K562 (cell line): ENCODE measurements around the gene PAQR8. TPM values are rescaled to one million over a fixed set of nuclear protein-coding genes. Genes with fewer than 3 reads are reported as not detected.

Source experiments
- ATAC-seq: fragments of 200-7000 bp; cut with Tn5 transposase; 3 replicates; pipeline ENCODE4 v1.9.1; 2020; ENCODE audit warnings: moderate library complexity
- BruUV-seq: library from RNA; stranded (reverse); fragments of 400-500 nt; replicated peaks from 2 replicates; lab custom pipeline; 2021; lab: Mats Ljungman, UMichigan
- CTCF ChIA-PET: fragments of 300-600 bp; formaldehyde crosslinking; extraction: SDS; loops from one replicate; lab custom pipeline; 2021; ENCODE audit warnings: low intra/inter-chr PET ratio; lab: Yijun Ruan, JAX
- POLR2A ChIA-PET: fragments of 300-600, 350-650 bp; sonication (Branson Sonifier 250); formaldehyde crosslinking; extraction: SDS; loops from one replicate; lab custom pipeline; 2021; ENCODE audit warnings: antibody characterized with exemption, inconsistent platforms; lab: Yijun Ruan, JAX
- DNase-seq, 4 experiments: peaks; one replicate each; pipeline versions ENCODE4 v3.0.0 to v3.0.0-alpha.2; 2011 to 2018; ENCODE audit warnings: low spot score in 3 of 4, mixed read lengths in 3 of 4; ENCODE audit errors: extremely low read depth in 1 of 4
- FAIRE-seq: peaks from 2 replicates; lab custom pipeline; 2011; peaks lifted over from hg19 to GRCh38; lab: Jason Lieb, UNC
- H2AFZ ChIP-seq: 2 replicates; pipeline ENCODE4 v1.6.0; 2011; ENCODE audit warnings: low read depth, low read length, control low read depth, inconsistent platforms
- H3K27ac ChIP-seq: fragments of 200-600 bp; 3 replicates; pipeline ENCODE4 v1.8.0; 2011; ENCODE audit warnings: low read depth, mild to moderate bottlenecking, control low read depth, inconsistent platforms, low read length, moderate library complexity, mixed read lengths; ENCODE audit errors: extremely low read depth
- H3K27me3 ChIP-seq, 2 experiments: fragments of 300-600 bp in 1 of 2; 2 replicates in 1 of 2; 3 replicates in 1 of 2; pipeline versions ENCODE4 v1.6.0 to v1.8.0; 2011; ENCODE audit warnings: inconsistent platforms in 2 of 2, low read length in 2 of 2, mild to moderate bottlenecking in 1 of 2, mixed read lengths in 1 of 2, moderate library complexity in 1 of 2; ENCODE audit not compliant: control insufficient read depth in 2 of 2, insufficient read depth in 2 of 2
- H3K36me3 ChIP-seq: fragments of 300-600 bp; 3 replicates; pipeline ENCODE4 v1.8.0; 2011; ENCODE audit warnings: mild to moderate bottlenecking, low read length, inconsistent platforms; ENCODE audit not compliant: control insufficient read depth, insufficient read depth
- H3K4me1 ChIP-seq, 2 experiments: fragments of 200-600 bp in 1 of 2; replicated peaks in 1 of 2; 2 replicates in 1 of 2; 3 replicates in 1 of 2; pipeline versions ENCODE4 v1.5.1 to v1.8.0; 2011; ENCODE audit warnings: inconsistent platforms in 2 of 2, low read length in 2 of 2, mild to moderate bottlenecking in 1 of 2, mixed read lengths in 1 of 2, moderate library complexity in 1 of 2; ENCODE audit not compliant: control insufficient read depth in 2 of 2, insufficient read depth in 2 of 2
- H3K4me2 ChIP-seq: 2 replicates; pipeline ENCODE4 v1.6.1; 2011; ENCODE audit warnings: low read length, control low read depth, inconsistent platforms, mixed read lengths; ENCODE audit not compliant: insufficient read depth
- H3K4me3 ChIP-seq: fragments of 200-600 bp; sonication (generic), shearing (Covaris generic); 2 replicates; pipeline ENCODE4 v1.5.1; 2016; ENCODE audit warnings: control low read depth, inconsistent platforms
- H3K79me2 ChIP-seq: fragments of 200-600 bp; 3 replicates; pipeline ENCODE4 v1.8.0; 2011; ENCODE audit warnings: low read length, inconsistent platforms; ENCODE audit not compliant: control insufficient read depth, insufficient read depth
- H3K9ac ChIP-seq, 2 experiments: 2 replicates each; pipeline versions ENCODE4 v1.6.0 to v1.6.1; 2011; ENCODE audit warnings: low read depth in 2 of 2, low read length in 2 of 2, control low read depth in 1 of 2, inconsistent platforms in 1 of 2, mild to moderate bottlenecking in 1 of 2, mixed read lengths in 1 of 2; ENCODE audit not compliant: insufficient read depth in 1 of 2
- H3K9me1 ChIP-seq: one replicate; pipeline ENCODE4 v1.6.0; 2011; ENCODE audit warnings: inconsistent platforms, mild to moderate bottlenecking, low read length, moderate library complexity; ENCODE audit not compliant: control insufficient read depth, insufficient read depth
- H3K9me3 ChIP-seq: replicated peaks from 2 replicates; pipeline ENCODE4 v1.5.1; 2011; ENCODE audit warnings: low read depth, low read length, inconsistent platforms; ENCODE audit not compliant: control insufficient read depth, insufficient read depth
- H4K20me1 ChIP-seq: replicated peaks from 2 replicates; pipeline ENCODE4 v1.6.1; 2011; ENCODE audit warnings: low read length, inconsistent platforms, mixed read lengths; ENCODE audit not compliant: control insufficient read depth, insufficient read depth
- ATF1 ChIP-seq, 2 experiments: fragments of 450-650 bp in 1 of 2; IDR thresholded peaks; 2 replicates each; pipeline ENCODE4 v1.6.1; 2016; ENCODE audit warnings: missing compliant biosample characterization in 1 of 2, missing genetic modification characterization in 1 of 2
- CLOCK ChIP-seq: fragments of 250-450 bp; sonication (Bioruptor Pico); IDR thresholded peaks from 2 replicates; pipeline ENCODE4 v1.4.0; 2020; ENCODE audit warnings: mild to moderate bottlenecking, moderate library complexity, borderline replicate concordance
- FIP1L1 ChIP-seq: fragments of 200-400 bp; formaldehyde crosslinking; IDR thresholded peaks from 2 replicates; pipeline ENCODE4 v1.6.1; 2018; ENCODE audit warnings: mild to moderate bottlenecking, low read depth, low read length; ENCODE audit not compliant: poor library complexity, severe bottlenecking
- MEF2A ChIP-seq: IDR thresholded peaks from 2 replicates; pipeline ENCODE4 v1.6.1; 2011; ENCODE audit warnings: low read depth, mild to moderate bottlenecking, low read length, moderate library complexity; ENCODE audit not compliant: control insufficient read depth
- TCF7 ChIP-seq: sonication (generic); IDR thresholded peaks from 2 replicates; pipeline ENCODE4 v1.6.1; 2016; ENCODE audit warnings: antibody characterized with exemption, borderline replicate concordance
- TRIM24 ChIP-seq, 2 experiments: fragments of 450-650 bp; IDR thresholded peaks; 2 replicates each; pipeline ENCODE4 v1.6.1; 2016
- ZNF512 ChIP-seq: IDR thresholded peaks from 2 replicates; pipeline ENCODE4 v1.6.1; 2016; ENCODE audit warnings: missing genetic modification characterization, missing compliant biosample characterization
- WGBS: fragments of 100-300 bp; shearing (Covaris generic); methylation state at CpG from one replicate; pipeline ENCODE4 v1.1.6; 2016; ENCODE audit warnings: low coverage, mixed read lengths; ENCODE audit not compliant: insufficient coverage; ENCODE audit errors: missing lambda C conversion rate; 5-methylcytosine and 5-hydroxymethylcytosine counted together
- in situ Hi-C: fragments of 300-500 bp; cut with MboI; formaldehyde crosslinking; loops from 4 replicates; pipeline ENCODE4 v1.15.0; 2018; ENCODE audit warnings: inconsistent platforms, mixed read lengths
- intact Hi-C: fragments of 100-400 bp; cut with micrococcal nuclease; formaldehyde crosslinking; loops from 2 replicates; pipeline ENCODE4 v1.14.2; 2022
- polyA plus RNA-seq, 8 experiments: library from polyadenylated mRNA; depleted of rRNA in 4 of 8; stranded (reverse) in 5 of 8; unstranded in 3 of 8; fragments of >200 nt; fragmentation: Nextera tagmentation in 2 of 8; fragmentation: Illumina TruSeq in 1 of 8; extraction: Ambion mirVana in 2 of 8; extraction: Trizol in 1 of 8; gene quantifications; 2 replicates each; pipeline versions ENCODE4 v1.2.1 to v1.2.3, GENCODE V29; 2011 to 2014; ENCODE audit warnings: inconsistent platforms in 1 of 8, missing spikeins in 1 of 8
- total RNA-seq, 7 experiments: library from RNA; depleted of rRNA in 6 of 7; stranded (reverse); fragments of >200 nt in 6 of 7; fragmentation: Illumina TruSeq in 2 of 7; extraction: Trizol in 2 of 7; gene quantifications; 2 replicates each; pipeline versions ENCODE4 v1.2.1 to v1.2.3, GENCODE V29; 2011 to 2021; ENCODE audit warnings: low replicate concordance in 1 of 7
- TF ChIP-seq, protein P1 (sequence below): fragments of 150-350 bp; conservative IDR thresholded peaks from 2 replicates; pipeline ENCODE4 v1.6.1; 2014; ENCODE audit warnings: low read length

PAQR8 gene
- total and polyA plus RNA-seq, 9 of the 15 experiments (the other 6 are each of a cell fraction or from before 2014, with no cell fraction given) = 1.4 to 10.2 (median 3.5) TPM

DNA sequence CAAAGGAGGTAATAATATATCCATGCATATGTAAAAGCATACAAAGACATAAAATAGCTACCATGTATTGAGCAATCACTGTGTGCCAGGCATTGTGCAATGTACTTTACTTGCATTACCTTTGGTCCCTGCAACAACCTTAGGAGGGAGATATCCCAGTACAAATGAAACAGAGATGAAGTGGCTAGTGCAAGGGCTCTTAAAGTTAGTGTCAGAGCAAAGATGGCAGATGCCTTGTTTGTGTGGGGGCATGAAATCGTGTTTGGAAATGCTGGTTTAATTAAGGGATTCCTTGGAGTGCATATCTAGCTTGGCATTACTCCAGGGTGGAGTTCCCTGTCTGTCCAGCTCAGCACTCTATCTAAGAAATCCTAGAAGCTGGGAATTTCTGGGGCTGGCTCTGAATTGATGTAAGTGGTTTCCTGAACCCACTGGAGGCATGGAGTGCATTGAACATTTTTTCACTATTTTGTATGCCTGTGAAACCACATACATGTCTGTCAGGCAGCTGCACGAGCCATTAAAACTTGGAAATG lies 9.8 kb downstream of the PAQR8 start (continued):
- TF ChIP-seq CLOCK (CRISPR knock-in tag) = no peak
- TF ChIP-seq ATF1 (CRISPR knock-in tag; IDR thresholded peaks at IDR 0.05) = no peak
- TF ChIP-seq ATF1 (tag; IDR thresholded peaks at IDR 0.05) = no peak

DNA sequence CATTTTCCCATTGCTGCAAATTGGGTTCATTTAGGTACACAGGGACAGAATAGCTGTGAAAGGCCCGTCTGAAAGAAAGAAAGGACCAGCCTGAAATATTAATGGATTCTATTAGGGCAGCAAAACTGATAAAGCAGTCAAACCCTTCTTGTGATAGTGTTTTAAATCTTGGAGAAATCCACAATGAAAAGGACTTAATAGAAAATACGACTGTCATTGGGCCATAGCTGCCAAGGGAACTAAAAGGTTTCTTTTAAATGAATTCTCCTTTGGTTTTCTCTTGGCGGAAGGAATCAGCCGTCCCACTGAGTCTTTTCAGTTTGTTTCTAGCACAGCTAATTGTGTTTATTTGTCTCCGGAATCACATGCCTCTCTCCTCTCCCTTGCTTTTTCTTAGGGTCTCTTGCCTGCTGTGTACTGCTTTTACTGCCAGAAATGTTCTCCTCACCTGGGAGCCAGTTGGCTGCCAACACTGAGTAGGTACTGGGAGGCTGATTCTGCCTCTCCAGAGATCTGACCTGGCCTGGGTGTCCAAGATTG lies 11.3 kb downstream of the PAQR8 start:
- H3K4me1 ChIP-seq = no peaks in the 10 kb centered on the region
- ChIA-PET CTCF (no interaction called here), POLR2A (interaction anchor here (3.4 kb wide), 1 partner anchor 10 kb away, joined by 17 read pairs; the partner anchor contains the start of gene PAQR8)
- TF ChIP-seq MEF2A (no peak), ZNF512 (tag) (no peak), TCF7 (no peak), FIP1L1 (no peak), TRIM24 (IDR thresholded peaks at IDR 0.05) (no peak)
- TF ChIP-seq, protein P1, sequence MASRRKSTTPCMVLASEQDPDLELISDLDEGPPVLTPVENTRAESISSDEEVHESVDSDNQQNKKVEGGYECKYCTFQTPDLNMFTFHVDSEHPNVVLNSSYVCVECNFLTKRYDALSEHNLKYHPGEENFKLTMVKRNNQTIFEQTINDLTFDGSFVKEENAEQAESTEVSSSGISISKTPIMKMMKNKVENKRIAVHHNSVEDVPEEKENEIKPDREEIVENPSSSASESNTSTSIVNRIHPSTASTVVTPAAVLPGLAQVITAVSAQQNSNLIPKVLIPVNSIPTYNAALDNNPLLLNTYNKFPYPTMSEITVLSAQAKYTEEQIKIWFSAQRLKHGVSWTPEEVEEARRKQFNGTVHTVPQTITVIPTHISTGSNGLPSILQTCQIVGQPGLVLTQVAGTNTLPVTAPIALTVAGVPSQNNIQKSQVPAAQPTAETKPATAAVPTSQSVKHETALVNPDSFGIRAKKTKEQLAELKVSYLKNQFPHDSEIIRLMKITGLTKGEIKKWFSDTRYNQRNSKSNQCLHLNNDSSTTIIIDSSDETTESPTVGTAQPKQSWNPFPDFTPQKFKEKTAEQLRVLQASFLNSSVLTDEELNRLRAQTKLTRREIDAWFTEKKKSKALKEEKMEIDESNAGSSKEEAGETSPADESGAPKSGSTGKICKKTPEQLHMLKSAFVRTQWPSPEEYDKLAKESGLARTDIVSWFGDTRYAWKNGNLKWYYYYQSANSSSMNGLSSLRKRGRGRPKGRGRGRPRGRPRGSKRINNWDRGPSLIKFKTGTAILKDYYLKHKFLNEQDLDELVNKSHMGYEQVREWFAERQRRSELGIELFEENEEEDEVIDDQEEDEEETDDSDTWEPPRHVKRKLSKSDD = no peak
- H3K9me1 ChIP-seq = no peaks in the 10 kb centered on the region
- no peak overlapping the region for H3K27ac ChIP-seq
- no peak for ATAC-seq
- no peaks in the 10 kb centered on the region for H3K9me3 ChIP-seq
- no peak overlapping the region for H3K4me3 ChIP-seq
- H3K27me3 ChIP-seq = no peaks in the 10 kb centered on the region
- no peak for FAIRE-seq
- no peak for DNase-seq
- no peak overlapping the region for H3K4me2 ChIP-seq
- WGBS = 49% methylated on average over 5 of the region's 5 CpGs
- intact Hi-C loops = no loop called here
- H2AFZ ChIP-seq = no peak overlapping the region
- H3K36me3 ChIP-seq = peaks cover 7% of the 10 kb centered on the region; the same call in 2 of the 3 replicates
- BruUV-seq = no TSS peak
- no peak overlapping the region for H3K9ac ChIP-seq
- H4K20me1 ChIP-seq = no peaks in the 10 kb centered on the region
- in situ Hi-C loops = no loop called here
- H3K79me2 ChIP-seq = peaks cover 12% of the 10 kb centered on the region; the same call in 1 of the 3 replicates
